Measurements from ENCODE around the gene STBD1.

DNA sequence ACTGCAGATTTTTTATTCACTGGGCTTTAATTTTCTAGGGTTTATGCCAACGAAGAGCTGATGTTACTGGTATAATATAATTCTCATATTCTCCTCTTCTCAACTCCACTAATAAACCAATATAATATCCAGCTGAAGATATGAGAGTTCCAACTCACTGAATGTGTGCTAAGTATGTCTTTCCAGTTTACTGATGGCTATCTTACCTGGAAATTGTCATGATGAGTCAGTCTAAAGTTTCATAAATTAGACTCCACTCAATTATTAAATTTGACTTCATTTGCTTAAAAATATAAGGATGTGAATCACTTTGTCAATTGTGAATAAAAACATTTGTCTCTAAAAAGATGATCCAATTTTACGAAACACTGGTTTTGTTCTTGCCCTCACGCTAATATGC lies 28.4 kb downstream of the STBD1 start:
- no peak for TF ChIP-seq POLR2A (IDR thresholded peaks at IDR 0.05; ENCODE audit: low read depth)
- TF ChIP-seq, protein P1, sequence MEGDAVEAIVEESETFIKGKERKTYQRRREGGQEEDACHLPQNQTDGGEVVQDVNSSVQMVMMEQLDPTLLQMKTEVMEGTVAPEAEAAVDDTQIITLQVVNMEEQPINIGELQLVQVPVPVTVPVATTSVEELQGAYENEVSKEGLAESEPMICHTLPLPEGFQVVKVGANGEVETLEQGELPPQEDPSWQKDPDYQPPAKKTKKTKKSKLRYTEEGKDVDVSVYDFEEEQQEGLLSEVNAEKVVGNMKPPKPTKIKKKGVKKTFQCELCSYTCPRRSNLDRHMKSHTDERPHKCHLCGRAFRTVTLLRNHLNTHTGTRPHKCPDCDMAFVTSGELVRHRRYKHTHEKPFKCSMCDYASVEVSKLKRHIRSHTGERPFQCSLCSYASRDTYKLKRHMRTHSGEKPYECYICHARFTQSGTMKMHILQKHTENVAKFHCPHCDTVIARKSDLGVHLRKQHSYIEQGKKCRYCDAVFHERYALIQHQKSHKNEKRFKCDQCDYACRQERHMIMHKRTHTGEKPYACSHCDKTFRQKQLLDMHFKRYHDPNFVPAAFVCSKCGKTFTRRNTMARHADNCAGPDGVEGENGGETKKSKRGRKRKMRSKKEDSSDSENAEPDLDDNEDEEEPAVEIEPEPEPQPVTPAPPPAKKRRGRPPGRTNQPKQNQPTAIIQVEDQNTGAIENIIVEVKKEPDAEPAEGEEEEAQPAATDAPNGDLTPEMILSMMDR (IDR thresholded peaks at IDR 0.05), result no peak
- no peak for TF ChIP-seq EP300 (IDR thresholded peaks at IDR 0.05)
